Embryonic facial prominence (tissue), 1 donor: ENCODE results near the gene KIZ.
"Not testable (repeated sequence)": the region's sequence is repeated elsewhere in the genome, so short reads cannot be mapped to it uniquely, and the experiment has no call there.

Experiments used
- DNase-seq: peaks from one replicate; pipeline ENCODE4 v3.0.0-alpha.2; 2016; ENCODE audit errors: extremely low spot score

Gene KIZ

DNA sequence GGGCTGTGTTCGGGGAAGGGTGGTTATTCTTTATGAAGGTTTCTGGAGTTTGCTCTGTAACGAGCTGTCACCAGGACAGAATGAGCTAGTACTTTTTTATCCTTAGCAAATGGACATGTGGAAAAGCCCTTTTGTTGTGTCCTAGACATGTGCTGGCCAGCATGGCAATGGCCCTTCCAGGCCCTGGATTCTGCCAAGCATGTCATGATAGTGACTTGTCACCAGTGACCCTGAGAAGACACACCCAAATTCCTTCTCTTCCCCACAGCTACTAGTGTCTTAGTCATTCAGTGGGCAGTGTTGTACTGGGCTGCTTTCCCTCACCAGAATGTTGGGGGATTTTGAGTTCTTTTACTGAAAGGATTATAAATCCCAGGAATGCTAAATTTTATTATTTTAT, 103.3 kb downstream of the KIZ start:
- DNase-seq, result no peak

DNA sequence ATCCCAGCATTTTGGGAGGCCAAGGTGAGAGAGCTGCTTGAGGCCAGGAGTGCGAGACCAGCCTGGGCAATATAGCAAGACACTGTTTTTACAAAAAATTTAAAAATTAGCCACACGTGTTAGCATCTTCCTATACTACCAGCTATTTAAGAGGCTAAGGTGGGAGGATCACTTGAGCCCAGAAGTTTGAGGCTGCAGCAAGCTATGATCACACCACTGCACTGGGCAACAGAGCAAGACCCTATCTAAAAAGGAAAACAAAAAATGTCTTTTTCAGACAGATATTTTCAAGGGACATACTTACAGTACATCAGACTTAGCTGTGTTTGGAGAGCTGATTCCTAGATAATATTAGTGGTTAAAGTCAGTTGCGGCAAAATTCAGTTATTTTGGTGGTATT, 104.3 kb downstream of the KIZ start:
- no peak for DNase-seq

DNA sequence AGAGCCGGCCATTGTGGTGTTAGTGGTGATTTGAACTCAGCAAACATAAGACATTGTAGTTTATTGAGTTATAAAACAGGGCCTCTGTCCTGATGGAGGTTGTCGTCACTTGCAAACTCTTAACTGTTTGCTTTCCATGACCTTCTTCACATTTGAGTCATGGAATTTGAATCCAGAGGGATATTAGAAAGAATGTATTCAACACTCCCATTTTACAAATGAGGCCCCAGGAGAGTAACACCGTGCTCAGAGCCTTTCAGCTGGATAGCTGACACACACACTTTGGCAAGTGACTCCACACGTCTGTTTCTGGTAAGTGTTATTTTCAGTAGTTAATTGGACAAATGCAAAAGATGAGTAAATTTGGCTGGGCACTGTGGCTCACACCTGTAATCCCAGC, 104.8 kb downstream of the KIZ start:
- no peak for DNase-seq

DNA sequence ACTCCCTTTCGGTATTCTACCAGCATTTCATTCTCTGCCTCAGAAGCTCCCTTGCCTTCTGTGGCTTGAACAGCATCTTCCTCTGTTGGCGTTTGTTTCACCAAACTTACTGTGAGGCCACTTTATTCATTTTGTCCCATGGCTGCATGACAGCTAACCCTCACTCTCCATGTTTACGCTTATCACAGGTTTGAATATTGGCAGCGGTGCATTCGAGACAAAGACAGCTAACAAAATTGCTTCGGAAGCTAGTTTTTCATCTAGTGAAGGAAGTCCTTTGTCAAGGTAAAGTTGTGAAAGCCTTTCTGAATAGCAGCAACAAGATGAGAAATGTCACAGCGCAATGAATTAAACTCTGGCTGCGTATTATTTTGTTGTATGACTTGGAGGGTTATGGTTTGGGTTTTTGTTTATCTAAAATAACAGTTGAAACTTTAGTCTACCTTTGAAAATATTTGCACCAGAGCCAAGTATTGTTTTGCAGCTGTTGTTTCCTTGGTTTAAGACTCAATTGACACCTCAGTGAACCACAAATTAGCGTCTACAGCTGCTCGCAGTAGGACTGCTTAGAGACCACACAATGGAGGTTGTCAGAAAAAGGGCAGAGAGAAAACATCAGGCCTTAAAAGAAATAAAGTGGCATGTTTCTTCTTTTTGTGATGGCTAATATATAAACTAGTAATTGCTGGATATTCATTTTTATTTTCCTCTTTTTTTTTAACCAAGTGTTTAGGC, 106.8 kb downstream of the KIZ start:
- no peak for DNase-seq

DNA sequence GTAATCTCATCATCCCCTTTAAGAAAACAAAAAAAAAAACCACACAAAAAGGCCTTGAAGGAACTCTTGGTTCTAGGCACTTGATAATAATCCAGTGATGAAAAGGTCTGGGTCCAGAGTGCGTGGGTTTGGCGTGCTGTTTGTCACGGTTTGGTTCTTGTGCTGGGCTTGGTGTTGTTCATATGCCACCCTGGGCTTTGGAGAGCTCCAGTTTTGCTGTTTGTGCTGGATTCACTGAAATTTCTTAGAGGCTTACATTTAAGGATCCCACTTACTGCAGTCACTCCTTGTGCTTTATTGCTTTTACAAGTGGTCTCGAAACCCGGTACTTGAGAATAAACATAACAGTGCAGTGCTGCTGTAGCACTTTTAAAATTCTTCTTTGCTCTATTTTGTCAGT, 108.4 kb downstream of the KIZ start:
- DNase-seq, result no peak

DNA sequence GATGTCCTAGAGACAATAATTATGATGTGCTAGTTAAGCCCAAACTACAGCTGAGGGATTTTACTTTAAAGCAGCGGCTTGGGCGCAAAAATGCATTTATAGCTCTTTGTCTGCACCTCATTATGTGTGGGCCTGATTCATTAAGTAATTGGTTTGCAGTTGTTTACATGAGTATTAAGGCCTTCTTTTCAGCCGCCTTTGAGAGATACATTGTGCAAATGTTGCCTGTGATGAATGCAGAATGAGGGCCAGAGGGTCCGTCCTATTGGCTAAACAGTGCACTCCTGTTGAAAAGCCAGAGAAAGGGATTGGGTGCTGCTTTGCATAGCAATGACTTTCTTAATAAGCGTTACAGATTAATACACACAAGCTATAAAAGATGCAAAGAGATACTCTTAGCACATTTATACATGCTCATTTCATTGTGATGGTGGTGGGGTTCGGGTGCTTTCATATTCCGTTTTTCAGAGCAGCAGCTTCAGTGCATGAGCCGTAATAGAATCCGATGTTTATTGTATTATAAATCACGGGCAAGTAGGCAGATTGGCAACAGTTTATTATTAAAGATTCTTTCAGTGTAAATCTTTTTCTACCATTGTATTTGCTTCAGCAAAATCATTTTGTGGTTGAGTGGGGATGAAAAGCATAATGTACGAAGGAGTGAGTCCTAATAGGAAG, 109.1 kb downstream of the KIZ start:
- DNase-seq, result no peak

DNA sequence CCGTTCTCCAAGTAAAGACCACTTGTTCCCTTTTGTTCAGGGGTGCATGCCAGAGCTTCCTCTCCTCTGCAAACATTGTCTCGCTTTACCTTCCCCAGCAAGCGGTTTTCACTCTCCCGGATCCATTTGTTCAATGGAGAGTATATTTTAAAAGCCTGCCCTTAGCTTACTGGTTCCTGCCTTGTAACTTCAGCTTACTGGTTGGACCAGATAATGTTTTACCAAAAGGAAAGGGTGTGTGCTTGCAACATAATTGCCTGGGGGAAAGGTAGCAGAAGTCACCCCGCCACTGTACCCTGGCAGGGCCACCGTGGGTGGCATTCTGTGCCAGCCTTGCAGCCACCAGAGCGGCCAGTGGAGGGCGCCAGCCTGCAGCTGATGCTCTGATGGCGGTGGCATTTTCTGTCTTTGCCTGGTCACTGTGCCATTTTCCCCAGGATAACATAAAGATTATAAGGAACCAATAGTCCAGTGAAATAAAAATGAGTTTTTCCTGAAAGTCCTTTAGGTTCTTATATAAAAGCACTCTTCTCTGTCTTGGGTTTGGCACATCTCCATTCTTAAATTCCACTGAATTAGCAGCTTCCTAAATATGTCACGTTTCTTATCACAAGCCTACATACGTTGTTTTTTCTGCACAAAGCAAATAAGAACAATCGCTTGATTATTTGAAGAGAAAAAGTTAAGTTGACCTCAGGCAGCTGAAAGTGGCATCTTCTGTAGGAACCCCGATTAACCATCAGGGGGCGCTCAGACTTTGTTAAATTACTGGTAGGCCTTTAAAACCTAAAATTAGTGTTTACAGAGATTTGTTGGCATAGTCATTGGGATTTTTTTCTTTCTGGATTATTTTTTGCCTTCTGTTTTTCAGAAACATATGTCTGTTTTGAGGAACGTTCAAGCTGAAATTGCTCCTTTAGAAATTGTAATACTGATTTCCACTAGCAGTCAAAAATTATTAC, 109.9 kb downstream of the KIZ start:
- DNase-seq, result peak; percentile 57

DNA sequence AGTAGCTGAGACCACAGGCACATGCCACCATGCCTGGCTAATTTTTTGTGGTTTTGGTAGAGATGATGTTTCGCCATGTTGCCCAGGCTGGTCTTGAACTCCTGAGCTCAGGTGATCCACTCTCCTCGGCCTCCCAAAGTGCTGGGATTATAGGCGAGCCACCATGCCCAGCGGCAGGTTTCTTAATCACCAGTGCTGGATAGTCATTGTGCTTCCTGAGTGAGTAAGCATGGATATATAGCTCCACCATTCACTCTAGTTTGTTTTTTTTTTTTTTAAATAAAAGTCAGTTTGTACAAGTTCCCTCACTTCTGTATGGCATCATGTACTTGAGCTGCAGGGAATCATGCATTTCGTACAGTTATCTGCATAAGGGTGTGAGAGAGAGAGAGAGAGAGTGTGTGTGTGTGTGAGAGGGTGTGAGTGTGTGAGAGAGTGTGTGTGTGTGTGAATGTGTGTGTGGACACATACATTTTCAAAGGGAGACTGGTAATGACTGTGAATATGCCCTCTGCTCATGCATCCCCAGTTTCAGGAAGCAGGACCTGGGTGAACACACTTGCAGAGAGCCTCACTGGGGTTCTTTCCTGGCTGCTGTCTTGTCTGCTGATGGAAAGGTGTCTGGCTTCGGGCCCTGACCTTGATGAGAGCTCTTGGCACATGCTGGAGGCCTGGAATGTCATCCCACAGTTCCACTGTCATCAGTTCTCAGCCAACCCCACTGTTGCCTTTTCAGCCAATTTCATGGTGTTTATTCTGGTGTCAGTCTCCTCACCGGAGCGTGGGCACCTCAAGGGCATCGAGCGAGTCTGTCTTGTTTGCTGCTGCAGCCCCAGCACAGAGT, 112.3 kb downstream of the KIZ start:
- DNase-seq, result no peak

DNA sequence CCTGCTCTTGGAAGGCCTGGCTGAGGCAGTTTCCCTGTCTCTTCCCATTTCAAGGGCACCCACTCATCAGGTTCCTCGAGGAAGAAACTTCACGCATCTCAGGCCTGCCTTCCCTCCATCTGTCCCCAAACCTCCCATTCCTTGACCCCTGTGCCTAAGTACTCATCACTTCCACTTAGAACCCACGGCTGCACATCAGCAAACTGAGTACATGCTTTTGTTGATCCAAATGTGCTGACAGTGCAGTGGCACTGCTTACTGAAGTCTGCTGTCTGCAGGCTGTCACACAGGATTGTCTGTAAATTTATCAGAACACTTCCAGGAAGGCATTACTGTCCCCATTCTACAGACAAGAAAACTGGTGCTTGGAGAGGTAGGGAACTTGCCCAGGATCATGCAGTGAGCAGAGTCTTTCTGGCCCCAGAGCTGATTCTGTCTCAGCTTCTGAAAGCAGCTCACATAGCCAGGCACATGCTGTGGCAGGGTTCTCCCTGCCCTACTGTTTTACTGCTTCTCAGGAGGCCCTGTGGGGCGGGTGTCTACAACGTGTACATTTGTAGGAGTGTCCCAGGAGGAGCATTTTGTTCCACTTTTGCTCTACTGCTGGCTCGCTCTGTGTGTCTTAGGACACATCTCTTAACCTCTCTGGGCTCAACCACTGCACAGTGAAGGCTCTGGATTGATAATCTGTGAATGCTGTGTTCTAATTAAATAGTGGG, 113.1 kb downstream of the KIZ start:
- DNase-seq, result no peak

DNA sequence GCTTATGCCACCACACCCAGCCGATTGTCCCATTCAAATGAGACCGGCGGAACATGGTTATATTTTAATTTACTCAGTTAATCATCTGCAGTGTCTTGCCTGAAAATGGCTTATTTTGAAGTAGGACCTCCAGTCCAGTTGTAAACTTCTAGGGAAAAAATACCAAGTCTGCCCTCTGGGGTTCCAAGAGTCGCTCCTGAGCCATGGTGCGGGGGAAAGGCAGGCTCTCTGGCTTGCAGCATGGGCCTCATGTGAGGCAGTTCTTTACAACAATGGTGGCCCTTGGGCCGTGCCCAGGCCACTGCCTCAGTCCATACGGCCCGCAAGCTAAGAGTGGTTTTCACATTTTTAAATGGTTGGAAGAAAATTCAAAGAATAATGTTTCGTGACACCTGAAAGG, 114.5 kb downstream of the KIZ start:
- no peak for DNase-seq

DNA sequence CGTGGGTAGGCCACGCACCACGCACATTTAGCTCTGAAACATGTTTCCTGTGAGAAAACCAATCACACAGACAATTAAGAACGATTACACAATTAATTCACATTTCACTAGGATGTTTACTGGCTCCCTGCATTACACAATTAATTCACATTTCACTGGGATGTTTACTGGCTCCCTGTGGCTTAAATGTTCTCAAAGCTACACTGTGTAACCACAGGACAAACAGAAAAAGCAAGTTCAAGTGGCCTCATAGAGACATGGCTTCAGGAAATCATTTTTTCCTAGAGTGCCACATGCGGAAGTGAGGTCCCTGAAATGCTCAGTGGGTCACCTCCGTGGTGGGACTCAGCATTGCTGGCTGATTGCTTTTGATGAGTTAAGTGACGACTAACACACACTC, 115.5 kb downstream of the KIZ start:
- DNase-seq, result no peak

DNA sequence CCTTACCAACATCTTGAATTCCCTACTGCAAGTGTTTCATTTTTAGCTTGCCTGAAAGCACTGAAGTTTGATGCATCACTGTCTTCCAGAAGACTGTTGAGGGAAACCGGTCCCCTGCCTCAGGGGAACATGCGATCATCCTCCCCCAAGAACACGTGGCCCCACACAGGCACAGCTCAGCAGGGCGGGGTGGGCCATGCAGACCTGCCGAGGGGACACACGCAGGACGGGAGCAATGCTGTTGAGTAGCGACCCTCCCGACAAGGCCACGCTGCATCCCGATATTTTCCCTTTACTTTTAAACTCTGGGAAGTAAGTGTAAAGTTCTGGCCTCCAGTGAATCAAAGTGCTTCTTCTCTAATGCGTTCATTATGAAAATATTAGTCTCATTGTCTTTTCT, 117.9 kb downstream of the KIZ start:
- no peak for DNase-seq

DNA sequence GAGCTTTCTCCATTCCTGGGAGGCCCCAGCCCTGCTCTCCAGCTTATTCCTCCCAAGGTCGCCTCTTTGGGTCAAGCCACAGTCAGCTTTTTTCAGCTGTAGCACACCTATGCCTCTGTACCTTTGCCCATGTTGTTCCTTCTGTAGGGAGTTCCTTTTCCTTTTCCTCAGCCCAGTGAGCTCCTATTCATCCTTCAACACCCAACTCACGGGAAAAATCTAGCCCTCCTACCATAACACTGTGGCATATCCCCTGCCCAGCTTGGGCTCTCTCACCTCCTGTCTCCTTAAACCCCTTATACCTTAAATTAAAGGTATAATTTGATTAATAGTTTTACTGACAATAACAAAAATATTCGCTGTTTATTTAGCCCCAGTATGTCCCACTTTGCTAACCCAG, 118.9 kb downstream of the KIZ start:
- no peak for DNase-seq

DNA sequence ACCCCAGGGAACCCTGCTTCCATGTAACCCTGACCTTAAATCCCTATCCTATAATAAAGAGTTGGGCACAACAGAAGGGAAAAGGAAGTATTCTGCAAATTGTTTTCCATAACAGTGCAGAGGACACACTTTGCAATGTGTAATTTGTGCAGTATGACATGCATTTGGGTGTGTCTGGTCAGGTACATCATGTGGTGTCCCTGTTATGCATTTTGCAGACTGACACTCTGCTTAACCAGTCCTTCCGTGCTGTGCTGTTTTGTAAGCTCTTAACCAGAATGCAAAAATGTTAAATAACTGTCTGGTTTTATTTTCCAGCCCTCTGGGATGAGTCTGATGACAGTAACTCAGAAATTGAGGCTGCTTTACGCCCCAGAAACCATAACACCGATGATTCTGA, 120.3 kb downstream of the KIZ start:
- no peak for DNase-seq

DNA sequence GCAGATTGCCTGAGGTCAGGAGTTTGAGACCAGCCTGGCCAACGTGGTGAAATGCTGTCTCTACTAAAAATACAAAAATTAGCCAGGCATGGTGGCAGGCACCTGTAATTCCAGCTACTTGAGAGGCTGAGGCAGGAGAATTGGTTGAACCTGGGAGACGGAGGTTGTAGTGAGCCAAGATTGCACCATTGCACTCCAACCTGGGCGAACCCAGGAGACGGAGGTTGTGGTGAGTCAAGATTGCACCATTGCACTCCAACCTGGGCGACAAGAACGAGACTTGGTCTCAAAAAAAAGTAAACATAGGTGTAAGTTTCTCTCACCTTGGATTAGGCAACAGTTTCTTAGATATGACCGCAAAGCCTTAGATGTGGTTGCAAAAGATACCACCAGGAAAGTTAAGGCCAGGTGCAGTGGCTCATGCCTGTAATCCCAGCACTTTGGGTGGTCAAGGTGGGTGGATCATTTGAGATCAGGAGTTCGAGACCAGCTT, 121.8 kb downstream of the KIZ start:
- DNase-seq, result not testable (repeated sequence)

DNA sequence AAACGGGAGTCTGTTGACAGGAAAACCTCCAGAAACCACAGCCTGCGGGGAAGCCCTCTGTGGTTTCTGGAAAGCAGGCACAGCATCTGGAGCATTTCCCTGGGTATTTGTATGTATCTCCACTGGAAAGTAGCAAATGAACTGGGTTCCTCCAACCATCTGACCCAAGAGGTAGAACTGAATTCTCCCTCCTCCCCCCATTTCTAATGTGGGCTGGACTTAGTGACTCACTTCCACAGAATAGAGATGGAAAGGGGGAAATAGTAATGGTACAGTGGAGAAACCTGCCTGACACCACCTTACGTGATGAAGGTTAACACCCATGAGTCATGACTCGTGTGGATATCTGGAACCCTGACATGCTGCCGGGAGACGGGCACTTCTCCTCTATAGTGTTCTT, 125.4 kb downstream of the KIZ start:
- no peak for DNase-seq

DNA sequence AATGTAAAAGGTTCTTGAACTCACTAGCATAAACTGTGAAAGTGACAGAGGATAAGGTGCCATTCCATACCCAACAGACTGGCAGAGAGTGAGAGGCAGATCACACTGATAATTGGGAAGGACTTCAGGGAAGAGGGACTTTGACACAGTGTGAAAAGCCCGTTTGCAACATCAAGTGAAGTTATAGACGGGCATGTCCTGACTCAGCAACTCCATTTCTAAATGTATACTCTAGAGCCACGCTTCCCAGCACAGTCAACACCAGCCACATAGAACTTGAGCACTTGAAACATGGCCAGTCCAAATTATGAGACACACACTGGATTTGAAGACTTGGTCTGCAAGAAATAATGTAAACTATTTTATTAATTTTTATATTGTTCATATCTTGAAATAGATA, 131.3 kb downstream of the KIZ start:
- no peak for DNase-seq

DNA sequence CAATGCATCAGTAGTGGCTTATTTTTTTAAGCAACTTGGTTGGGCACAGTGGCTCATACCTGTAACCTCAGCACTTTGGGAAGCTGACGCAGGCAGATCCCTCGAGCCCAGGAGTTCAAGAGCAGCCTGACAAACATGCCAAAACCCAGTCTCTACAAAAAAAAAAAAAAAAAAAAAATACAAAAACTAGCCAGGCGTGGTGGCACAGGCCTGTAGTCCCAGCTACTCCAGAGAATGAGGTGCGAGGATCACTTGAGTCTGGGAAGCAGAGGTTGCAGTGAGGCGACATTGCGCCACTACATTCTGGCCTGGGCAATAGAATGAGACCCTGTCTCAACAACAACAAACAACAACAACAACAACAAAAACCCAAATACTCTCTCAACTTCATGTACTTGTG, 132.5 kb downstream of the KIZ start:
- no peak for DNase-seq

DNA sequence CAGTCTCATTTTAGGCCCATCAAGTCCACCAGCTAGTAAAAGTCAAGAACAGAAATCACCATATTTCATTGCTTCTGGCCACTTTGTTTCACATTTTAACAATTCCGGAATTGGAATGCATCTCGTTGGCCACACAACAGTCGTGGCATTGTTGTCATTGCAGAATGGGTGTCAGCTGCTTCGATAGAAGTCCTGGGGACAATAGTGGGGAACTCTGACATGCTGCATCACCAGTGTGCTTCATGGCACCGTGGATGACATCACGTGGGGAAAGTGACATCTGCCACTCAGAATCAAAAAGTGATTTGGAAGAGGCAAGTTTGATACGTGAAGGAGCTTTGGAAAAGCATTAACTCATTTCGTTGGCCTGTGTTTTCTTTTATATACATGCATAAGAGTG, 133.5 kb downstream of the KIZ start:
- no peak for DNase-seq

DNA sequence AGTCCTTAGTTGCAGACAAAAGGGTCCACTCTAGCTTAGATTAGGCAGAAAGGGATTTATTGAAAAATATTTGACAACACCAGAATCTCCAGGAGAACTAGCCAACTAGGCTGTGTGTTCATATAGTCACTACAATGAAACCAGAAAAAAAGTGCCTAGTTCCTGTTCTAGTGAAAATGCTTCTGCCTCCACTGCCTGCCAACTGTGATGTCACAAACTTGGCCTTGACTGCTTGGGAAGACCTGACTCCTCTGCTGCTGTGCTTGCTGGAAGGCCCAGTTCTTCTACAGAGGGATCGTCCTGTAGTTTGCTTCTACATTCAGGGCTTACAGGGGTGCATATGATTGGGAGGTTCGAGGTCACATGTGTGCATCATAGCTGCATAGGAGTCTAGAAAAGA, 136.9 kb downstream of the KIZ start:
- DNase-seq, result no peak
